Measurements from ENCODE around the gene NEDD1.

The NEDD1 gene

GRCh38 chr12:96908423-96908675, 1.3 kb downstream of the NEDD1 start:
- Histone ChIP-seq H3K9ac (ENCODE audit: low read depth, low read length, poor library complexity, severe bottlenecking) (peak overlapping the region; percentile 94), H3K4me2 (ENCODE audit: low read depth, low read length, poor library complexity, severe bottlenecking) (peak overlapping the region; percentile 92), H3F3A (ENCODE audit: low read depth) (no peaks in the 10 kb centered on the region; the same call in 1 of the 2 replicates), H3K27me3 (ENCODE audit: insufficient read depth, low read length, poor library complexity, severe bottlenecking) (no peaks in the 10 kb centered on the region), H3K79me2 (ENCODE audit: insufficient read depth, low read length) (peaks cover 58% of the 10 kb centered on the region), H3K4me1 (ENCODE audit: insufficient read depth, low read length, poor library complexity, severe bottlenecking) (peaks cover 54% of the 10 kb centered on the region), H3K9me3 (ENCODE audit: insufficient read depth, low read depth, low read length) (no peaks in the 10 kb centered on the region), H3K9me2 (replicated peaks; ENCODE audit: low read depth, low read length) (no peaks in the 10 kb centered on the region), H3K36me3 (ENCODE audit: insufficient read depth, low read length) (no peaks in the 10 kb centered on the region), H2AFZ (ENCODE audit: low read length) (no peak overlapping the region), H4K20me1 (ENCODE audit: insufficient read depth, low read length, poor library complexity, severe bottlenecking) (peaks cover 34% of the 10 kb centered on the region), H3K4me3 (ENCODE audit: low read length, poor library complexity, severe bottlenecking) (peak overlapping the region; percentile 95)
- TF ChIP-seq CTCF (conservative IDR thresholded peaks at IDR 0.05; ENCODE audit: low read length) (no peak), EZH2phosphoT487 (IDR thresholded peaks at IDR 0.05; ENCODE audit: borderline replicate concordance) (no peak)

- Histone ChIP-seq H3K4me1 (ENCODE audit: insufficient read depth, low read length, poor library complexity, severe bottlenecking) (peaks cover 53% of the 10 kb centered on the region), H3F3A (ENCODE audit: low read depth) (no peaks in the 10 kb centered on the region), H3K4me2 (ENCODE audit: low read depth, low read length, poor library complexity, severe bottlenecking) (peak overlapping the region; percentile 92), H3K79me2 (ENCODE audit: insufficient read depth, low read length) (peaks cover 86% of the 10 kb centered on the region), H3K9me3 (ENCODE audit: insufficient read depth, low read depth, low read length) (no peaks in the 10 kb centered on the region), H3K9ac (ENCODE audit: low read depth, low read length, poor library complexity, severe bottlenecking) (no peak overlapping the region), H3K27me3 (ENCODE audit: insufficient read depth, low read length, poor library complexity, severe bottlenecking) (no peaks in the 10 kb centered on the region), H2AFZ (ENCODE audit: low read length) (no peak overlapping the region), H3K4me3 (ENCODE audit: low read length, poor library complexity, severe bottlenecking) (peak overlapping the region; percentile 19), H3K36me3 (ENCODE audit: insufficient read depth, low read length) (no peaks in the 10 kb centered on the region), H3K9me2 (replicated peaks; ENCODE audit: low read depth, low read length) (no peaks in the 10 kb centered on the region), H4K20me1 (ENCODE audit: insufficient read depth, low read length, poor library complexity, severe bottlenecking) (peaks cover 41% of the 10 kb centered on the region)
- TF ChIP-seq EZH2phosphoT487 (IDR thresholded peaks at IDR 0.05; ENCODE audit: borderline replicate concordance) = no peak
- no peak for TF ChIP-seq CTCF (conservative IDR thresholded peaks at IDR 0.05; ENCODE audit: low read length)
Observed at GRCh38 chr12:96912261-96912660, 5.2 kb downstream of the NEDD1 start.

GRCh38 chr12:96912943-96913342, 5.9 kb downstream of the NEDD1 start:
- Histone ChIP-seq H3K4me2 (ENCODE audit: low read depth, low read length, poor library complexity, severe bottlenecking) (peak overlapping the region; percentile 92), H3K9ac (ENCODE audit: low read depth, low read length, poor library complexity, severe bottlenecking) (no peak overlapping the region), H2AFZ (ENCODE audit: low read length) (no peak overlapping the region), H3K9me3 (ENCODE audit: insufficient read depth, low read depth, low read length) (no peaks in the 10 kb centered on the region), H3K4me3 (ENCODE audit: low read length, poor library complexity, severe bottlenecking) (peak overlapping the region; percentile 19), H3F3A (ENCODE audit: low read depth) (no peaks in the 10 kb centered on the region), H3K27me3 (ENCODE audit: insufficient read depth, low read length, poor library complexity, severe bottlenecking) (no peaks in the 10 kb centered on the region), H3K79me2 (ENCODE audit: insufficient read depth, low read length) (peaks cover 84% of the 10 kb centered on the region), H4K20me1 (ENCODE audit: insufficient read depth, low read length, poor library complexity, severe bottlenecking) (peaks cover 41% of the 10 kb centered on the region), H3K9me2 (replicated peaks; ENCODE audit: low read depth, low read length) (no peaks in the 10 kb centered on the region), H3K36me3 (ENCODE audit: insufficient read depth, low read length) (no peaks in the 10 kb centered on the region), H3K4me1 (ENCODE audit: insufficient read depth, low read length, poor library complexity, severe bottlenecking) (peaks cover 51% of the 10 kb centered on the region)
- TF ChIP-seq CTCF (conservative IDR thresholded peaks at IDR 0.05; ENCODE audit: low read length) = no peak
- no peak for TF ChIP-seq EZH2phosphoT487 (IDR thresholded peaks at IDR 0.05; ENCODE audit: borderline replicate concordance)

Measured in Loucy (cell line).